Embryonic facial prominence (tissue), 1 donor: Measurements from ENCODE around the gene AGAP3.
"Not testable (repeated sequence)": the region's sequence is repeated elsewhere in the genome, so short reads cannot be mapped to it uniquely, and the experiment has no call there.

Experiments used
- DNase-seq: peaks from one replicate; pipeline ENCODE4 v3.0.0-alpha.2; 2016; ENCODE audit errors: extremely low spot score

AGAP3 gene

DNA sequence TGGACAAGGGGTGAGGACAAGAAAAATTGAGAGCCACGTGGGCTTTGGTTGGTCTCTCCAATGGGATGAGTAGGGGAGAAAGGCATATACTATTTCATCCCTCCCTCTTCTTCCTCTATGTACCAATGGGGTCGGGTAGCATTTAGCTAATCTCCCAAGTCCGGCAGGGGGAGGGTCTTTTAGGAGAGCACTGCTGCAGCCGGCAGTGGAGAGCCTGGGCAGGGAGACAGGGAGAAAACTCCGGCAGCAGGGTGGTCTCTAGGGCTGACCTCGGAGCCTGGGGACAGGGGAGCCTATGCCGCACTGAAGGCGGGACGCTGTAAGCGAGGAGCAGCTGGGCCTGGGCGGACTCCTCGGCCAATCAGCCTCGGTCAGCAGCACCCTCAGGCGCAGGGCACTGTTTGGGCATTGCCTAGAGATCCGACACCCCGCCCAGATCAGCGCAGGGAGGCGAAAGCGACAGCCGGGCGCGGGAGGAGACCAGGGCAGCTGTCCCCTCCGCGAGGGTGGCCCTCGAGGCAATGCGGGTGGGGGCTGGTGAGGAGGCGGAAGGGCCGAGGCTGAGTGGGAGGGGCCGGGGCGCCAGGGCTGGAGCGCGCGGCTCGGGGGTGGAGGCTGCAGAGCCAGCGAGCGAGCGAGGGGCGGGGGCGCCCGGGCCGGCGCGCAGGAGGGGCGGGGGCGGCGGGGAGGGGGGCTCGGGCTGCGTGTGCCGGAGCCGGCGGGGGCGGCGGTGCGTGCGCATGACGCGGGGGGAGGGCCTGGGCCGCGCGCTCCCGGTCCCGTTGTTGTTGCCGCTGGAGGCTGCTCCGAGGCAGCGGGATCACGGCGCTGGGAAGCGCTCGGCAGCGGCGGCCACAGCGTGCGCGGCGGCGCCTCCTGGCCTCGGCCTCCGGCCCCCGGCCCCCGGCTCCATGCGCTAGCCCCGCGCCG lies at the start of gene AGAP3:
Gene AGAP3 (plus strand): TSS at position 785 of the 930 bp plus-strand sequence. CDS start 267 bp downstream, outside the sequence.
- no peak for DNase-seq

DNA sequence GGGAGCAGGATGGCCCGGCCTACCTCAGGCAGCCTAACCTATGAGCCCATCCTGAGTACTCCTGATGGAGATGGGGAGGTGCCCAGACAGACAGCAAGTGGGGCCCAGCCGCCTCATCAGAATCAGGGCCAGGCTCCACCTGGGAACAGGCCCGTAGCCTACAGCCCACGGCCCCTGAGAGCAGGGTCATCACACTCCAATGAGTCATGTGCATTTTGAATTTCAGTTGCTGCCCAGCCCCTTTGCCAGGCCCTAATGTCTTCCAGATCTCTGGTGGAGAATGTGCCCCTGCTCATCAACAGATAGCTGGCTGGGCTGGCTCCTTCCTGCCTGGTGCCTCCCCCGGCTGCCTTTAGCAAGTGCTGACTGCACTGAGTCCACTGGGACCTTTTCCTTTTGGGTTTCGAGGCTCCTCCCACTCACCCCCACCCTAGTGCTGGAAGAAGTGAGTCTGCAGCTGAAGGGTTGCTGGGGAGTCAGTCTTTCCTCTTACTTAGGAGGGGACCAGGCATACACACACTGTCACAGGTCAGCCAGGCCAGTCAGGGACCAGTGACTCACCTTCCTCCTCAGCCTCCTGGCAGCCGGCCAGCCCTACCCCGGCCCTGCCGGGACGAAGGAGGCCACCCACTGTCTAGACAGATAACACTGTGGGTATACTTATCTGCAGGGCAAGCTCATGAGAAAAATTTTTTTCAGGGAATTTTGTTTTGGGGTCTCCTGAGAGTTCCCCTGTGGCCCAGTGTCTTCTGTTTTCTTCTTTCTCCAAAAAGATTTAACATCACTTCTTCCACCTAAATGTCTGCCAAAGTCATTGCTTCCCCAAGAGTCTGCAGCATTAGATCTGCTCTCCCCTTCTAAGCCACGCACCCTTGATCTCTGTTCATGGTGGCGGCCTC lies 47.1 kb upstream of the AGAP3 start:
- DNase-seq, result no peak

- no peak for DNase-seq
These were observed 46.3 kb upstream of the AGAP3 start for GRCh38 chr7:151039850-151040548.

DNA sequence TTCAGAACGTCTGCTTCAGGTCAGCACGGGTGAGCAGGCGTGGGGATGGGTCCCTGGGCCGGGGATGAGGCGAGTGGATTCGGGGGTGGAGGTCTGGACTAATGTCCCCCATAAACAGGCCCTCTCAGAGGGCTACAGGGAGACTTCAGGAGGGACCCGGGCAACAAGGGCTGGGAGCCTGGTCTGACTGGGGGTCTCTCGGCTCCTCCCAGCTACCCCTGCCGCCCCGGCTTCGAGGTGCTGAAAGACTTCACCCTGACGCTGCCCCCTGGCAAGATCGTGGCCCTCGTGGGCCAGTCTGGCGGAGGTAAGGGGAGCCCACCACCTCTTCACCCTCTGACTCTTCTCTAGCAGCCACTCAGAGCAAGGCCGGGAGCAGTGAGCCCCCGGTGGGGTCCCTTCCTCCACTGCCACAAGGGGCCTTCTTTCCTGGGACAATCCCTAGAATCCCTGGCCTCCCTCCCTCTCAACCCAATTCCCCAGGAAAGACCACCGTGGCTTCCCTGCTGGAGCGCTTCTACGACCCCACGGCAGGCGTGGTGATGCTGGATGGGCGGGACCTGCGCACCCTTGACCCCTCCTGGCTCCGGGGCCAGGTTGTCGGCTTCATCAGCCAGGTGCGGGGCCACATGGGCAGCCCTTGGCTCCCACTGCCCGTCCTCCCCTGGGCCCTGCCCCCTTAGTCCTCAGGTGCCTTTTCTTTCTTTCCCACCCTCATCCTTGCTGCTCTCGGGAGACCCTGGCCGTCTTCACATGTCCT lies 45.5 kb upstream of the AGAP3 start:
- no peak for DNase-seq

DNA sequence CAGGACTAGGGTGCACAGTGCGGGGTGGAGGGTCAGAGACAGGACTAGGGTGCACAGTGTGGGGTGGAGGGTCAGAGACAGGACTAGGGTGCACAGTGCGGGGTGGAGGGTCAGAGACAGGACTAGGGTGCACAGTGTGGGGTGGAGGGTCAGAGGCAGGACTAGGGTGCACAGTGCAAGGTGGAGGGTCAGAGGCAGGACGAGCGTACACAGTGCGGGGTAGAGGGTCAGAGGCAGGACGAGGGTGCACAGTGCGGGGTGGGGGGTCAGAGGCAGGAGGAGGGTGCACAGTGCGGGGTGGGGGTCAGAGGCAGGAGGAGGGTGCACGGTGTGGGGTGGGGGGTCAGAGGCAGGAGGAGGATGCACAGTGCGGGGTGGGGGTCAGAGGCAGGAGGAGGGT lies 42.8 kb upstream of the AGAP3 start:
- not testable (repeated sequence) for DNase-seq

- DNase-seq, result no peak
These were observed 42.3 kb upstream of the AGAP3 start for GRCh38 chr7:151043959-151044358.

DNA sequence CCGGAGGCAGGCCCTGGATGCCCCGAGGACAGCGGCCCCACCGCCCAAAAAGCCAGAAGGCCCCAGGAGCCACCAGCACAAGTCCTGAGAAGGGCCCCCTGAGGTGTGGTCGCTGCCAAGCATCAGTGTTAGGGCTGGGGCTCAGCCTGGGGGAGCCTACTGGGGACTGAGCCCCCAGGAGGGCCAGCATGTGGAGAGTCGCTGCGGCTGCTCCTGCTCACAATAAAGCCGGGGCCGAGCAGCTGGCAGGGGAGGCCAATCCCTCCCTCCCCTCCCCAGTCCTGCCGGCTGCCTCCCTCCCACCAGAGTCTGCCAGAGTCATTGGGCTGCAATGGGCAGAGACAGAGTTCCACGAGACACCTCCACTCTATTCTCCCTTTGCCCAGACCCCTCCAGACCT lies 41.0 kb upstream of the AGAP3 start:
- no peak for DNase-seq

DNA sequence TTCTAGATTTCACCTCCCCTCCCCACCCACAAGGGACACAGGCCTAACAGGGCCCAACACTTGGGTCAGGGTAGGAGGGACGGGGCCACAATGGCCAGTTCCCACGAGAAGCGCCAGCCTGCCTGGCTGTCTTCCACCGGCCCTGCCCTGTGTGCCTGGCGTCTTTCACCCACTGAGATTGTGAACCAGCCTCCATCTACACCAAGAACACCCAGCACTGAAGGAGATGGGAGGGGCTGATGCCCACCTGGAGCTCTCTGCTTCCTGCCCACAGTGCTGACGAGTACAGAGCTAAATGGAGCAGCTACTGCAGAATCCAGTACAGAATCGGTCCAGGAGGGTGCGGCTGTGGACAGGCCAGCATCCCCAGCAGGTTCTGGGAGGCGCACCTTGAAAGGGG lies 40.3 kb upstream of the AGAP3 start:
- no peak for DNase-seq

GRCh38 chr7:151046603-151047573 lies 39.4 kb upstream of the AGAP3 start:
- DNase-seq, result no peak

- no peak for DNase-seq
These were observed 38.1 kb upstream of the AGAP3 start, which contains the start of gene ASIC3 for GRCh38 chr7:151047976-151048815. Gene ASIC3 (plus strand): TSS chr7:151048531. CDS start chr7:151048886, 355 bp downstream.

GRCh38 chr7:151048911-151049463 lies 37.3 kb upstream of the AGAP3 start:
- no peak for DNase-seq

- DNase-seq, result no peak
These were observed 35.2 kb upstream of the AGAP3 start for GRCh38 chr7:151051108-151051507.

GRCh38 chr7:151053096-151053495 lies 33.2 kb upstream of the AGAP3 start:
- no peak for DNase-seq

DNA sequence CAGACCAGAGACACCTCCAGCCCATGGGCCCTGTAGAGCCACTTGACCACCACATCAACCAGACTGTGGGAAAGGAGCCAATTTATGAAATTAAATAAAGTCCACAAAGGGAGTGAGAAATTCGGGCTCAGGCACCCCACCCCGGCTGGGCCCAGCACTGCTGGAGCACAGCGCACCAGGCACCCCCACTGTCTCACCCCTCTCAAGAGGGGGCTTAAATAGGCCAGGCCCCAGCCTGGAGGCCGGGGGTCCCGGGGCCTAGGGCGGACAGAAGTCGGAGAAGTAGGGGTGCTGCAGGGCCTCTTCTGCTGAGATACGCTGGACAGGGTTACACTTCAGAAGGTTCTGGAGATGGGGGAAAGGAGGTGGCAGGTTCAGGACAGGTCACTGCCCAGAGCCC lies 32.5 kb upstream of the AGAP3 start:
- no peak for DNase-seq

DNA sequence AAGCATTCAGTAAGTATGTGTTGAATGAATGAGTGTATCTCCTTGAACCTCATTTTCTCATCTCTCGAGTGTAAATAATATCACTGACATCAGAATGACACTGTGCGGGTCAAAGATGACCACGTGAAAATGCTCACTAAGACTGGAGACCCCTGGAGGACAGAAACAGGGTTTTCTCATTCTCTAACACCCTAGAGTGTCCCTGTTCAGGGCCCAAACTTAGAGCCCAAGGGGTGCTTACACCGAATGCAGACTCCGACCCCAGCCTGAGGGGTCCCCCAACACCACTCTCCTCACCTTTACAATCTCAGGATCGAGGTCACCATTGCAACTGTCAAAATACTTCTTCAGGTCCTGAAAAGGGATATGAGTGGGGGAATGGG lies 30.0 kb upstream of the AGAP3 start:
- no peak for DNase-seq

GRCh38 chr7:151056666-151057505 lies 29.4 kb upstream of the AGAP3 start:
- DNase-seq, result no peak

GRCh38 chr7:151057506-151057988 lies 28.7 kb upstream of the AGAP3 start, which contains the start of gene CDK5:
Gene CDK5 (minus strand): TSS chr7:151057897. CDS start chr7:151057848, 49 bp downstream.
- DNase-seq, result no peak
